H1 (cell line): ENCODE measurements around the gene ACVR1. TPM values are rescaled to one million over a fixed set of nuclear protein-coding genes. Genes with fewer than 3 reads are reported as not detected.

Source experiments
- GTF2F1 ChIP-seq: IDR thresholded peaks from 2 replicates; pipeline ENCODE4 v1.6.1; 2012; ENCODE audit warnings: low read depth, low read length, improper control_type of control experiment, borderline replicate concordance
- ZNF274 ChIP-seq: IDR thresholded peaks from 2 replicates; pipeline ENCODE4 v1.7.0; 2012; ENCODE audit warnings: low read length, borderline replicate concordance; ENCODE audit errors: extremely low read depth
- polyA plus RNA-seq, 7 experiments: library from polyadenylated mRNA; depleted of rRNA in 3 of 7; stranded (reverse) in 5 of 7; unstranded in 2 of 7; fragments of >200 nt in 5 of 7; fragments of 200-250 nt in 2 of 7; gene quantifications; 1 replicate in 5 of 7; 2 replicates in 1 of 7; 4 replicates in 1 of 7; pipeline versions ENCODE4 v1.2.1 to v1.2.3, GENCODE V29; 2011 to 2013; ENCODE audit warnings: missing spikeins in 2 of 7, mixed read lengths in 2 of 7
- total RNA-seq: library from RNA; stranded (reverse); fragmentation: NEBNext Ultra II Directional; extraction: Animal tissue kit (Norgen Biotek cat#: 25700); gene quantifications from 2 replicates; pipeline ENCODE4 v1.2.1, GENCODE V29; 2021
- TF ChIP-seq, protein P1 (sequence below): IDR thresholded peaks from 2 replicates; pipeline ENCODE4 v1.6.1; 2012; ENCODE audit warnings: inconsistent platforms

The ACVR1 gene
- total and polyA plus RNA-seq, 2 of the 8 experiments (the other 6 are each of a cell fraction or from before 2014, with no cell fraction given), result 8.5 to 17.7 TPM

DNA sequence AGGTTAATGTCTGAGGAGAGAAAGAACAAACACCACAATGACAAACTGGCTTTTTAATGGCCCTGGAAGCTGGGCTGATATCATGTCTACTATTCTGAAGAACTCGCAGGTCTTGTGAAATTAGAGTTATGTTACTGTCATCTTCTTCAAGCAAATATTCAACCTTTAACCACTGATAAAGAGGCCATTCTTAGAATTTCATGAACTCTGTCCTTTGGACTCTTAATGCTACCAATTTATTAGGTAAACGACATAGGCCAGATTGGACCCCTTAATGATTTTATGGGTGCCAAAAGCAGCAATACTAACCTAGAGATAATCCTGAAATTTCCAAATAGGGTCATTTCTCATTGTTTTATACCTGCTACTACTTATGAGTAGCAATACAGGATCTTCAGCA, 138.5 kb downstream of the ACVR1 start (continued):
- TF ChIP-seq, protein P1, sequence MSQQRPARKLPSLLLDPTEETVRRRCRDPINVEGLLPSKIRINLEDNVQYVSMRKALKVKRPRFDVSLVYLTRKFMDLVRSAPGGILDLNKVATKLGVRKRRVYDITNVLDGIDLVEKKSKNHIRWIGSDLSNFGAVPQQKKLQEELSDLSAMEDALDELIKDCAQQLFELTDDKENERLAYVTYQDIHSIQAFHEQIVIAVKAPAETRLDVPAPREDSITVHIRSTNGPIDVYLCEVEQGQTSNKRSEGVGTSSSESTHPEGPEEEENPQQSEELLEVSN, result no peak
- TF ChIP-seq ZNF274, result no peak
- no peak for TF ChIP-seq GTF2F1
- TF ChIP-seq, all 59 proteins: peak for 0
